Psoas muscle (tissue), 8 donors: Measurements from ENCODE around the gene CDH24. TPM values are rescaled to one million over a fixed set of nuclear protein-coding genes. Genes with fewer than 3 reads are reported as not detected.

Source experiments
- ATAC-seq, 4 donors: fragments of 200-7000 bp; cut with Tn5 transposase; one replicate each; pipeline ENCODE4 v1.9.1; 2020; ENCODE audit warnings: moderate library complexity in 3 of 4, mild to moderate bottlenecking in 2 of 4
- DNase-seq, 2 donors: peaks; one replicate each; pipeline ENCODE4 v3.0.0-alpha.2; 2020
- H3K27ac ChIP-seq: fragments of 200-600 bp; one replicate; pipeline ENCODE4 v1.8.0; 2022
- H3K27me3 ChIP-seq, 3 donors: fragments of 200-600 bp in 1 of 3; one replicate each; pipeline versions ENCODE4 v1.6.1 to v1.8.0; 2013 to 2022; ENCODE audit warnings: low read length in 2 of 3, mild to moderate bottlenecking in 2 of 3, moderate library complexity in 1 of 3; ENCODE audit not compliant: insufficient read depth in 3 of 3
- H3K36me3 ChIP-seq, 2 donors: fragments of 200-600 bp in 1 of 2; one replicate each; pipeline versions ENCODE4 v1.6.1 to v1.8.0; 2013 to 2022; ENCODE audit warnings: low read depth in 1 of 2, mild to moderate bottlenecking in 1 of 2, moderate library complexity in 1 of 2; ENCODE audit not compliant: insufficient read depth in 1 of 2
- H3K4me1 ChIP-seq: fragments of 200-600 bp; one replicate; pipeline ENCODE4 v1.8.0; 2022
- H3K4me3 ChIP-seq: fragments of 200-600 bp; one replicate; pipeline ENCODE4 v1.8.0; 2022; ENCODE audit warnings: mild to moderate bottlenecking
- H3K9me3 ChIP-seq: fragments of 200-600 bp; one replicate; pipeline ENCODE4 v1.8.0; 2022
- CTCF ChIP-seq: fragments of 200-600 bp; IDR thresholded peaks from one replicate; pipeline ENCODE4 v1.8.0; 2022; ENCODE audit warnings: antibody characterized with exemption
- WGBS, 3 donors: extraction: QIAGEN DNeasy Blood & Tissue Kit; methylation state at CpG; one replicate each; pipeline versions ENCODE4 v1.1.6 to v1.1.7; 2013; 5-methylcytosine and 5-hydroxymethylcytosine counted together
- intact Hi-C, 2 donors: fragments of 100-400 bp; cut with DNase I; formaldehyde crosslinking; loops; one replicate each; pipeline versions ENCODE4 v1.11.0 to v1.14.2; 2022
- polyA plus RNA-seq, 3 donors: library from polyadenylated mRNA; stranded (reverse); fragments of 200-250 nt; gene quantifications; one replicate each; pipeline ENCODE4 v1.2.3, GENCODE V29; 2013
- total RNA-seq, 4 donors: library from RNA; stranded (reverse); fragmentation: NEBNext Ultra II Directional in 2 of 4; extraction: Animal tissue kit (Norgen Biotek cat#: 25700) in 2 of 4; gene quantifications; one replicate each; pipeline versions ENCODE4 v1.2.1 to v1.2.4, GENCODE V29; 2021 to 2023
- donor health status: healthy with polysubstance abuse.
- donor health status: DM: no; HTN: no; CAD: no; lungs with moderate emphysema.
- donor health status: Bipolar disorder and iron deficiency.
- donor health status: healthy.
- donor health status: DM: yes; HTN: yes; CAD: no.
- donor health status: DM: no; HTN: no; CAD: no.
- donor health status: DM: no; HTN: no; CAD: no.
- donor health status: DM: yes; HTN: yes; CAD: no.

The CDH24 gene
- total and polyA plus RNA-seq, 7 donors = 0.30 to 0.77 (median 0.32) TPM

DNA sequence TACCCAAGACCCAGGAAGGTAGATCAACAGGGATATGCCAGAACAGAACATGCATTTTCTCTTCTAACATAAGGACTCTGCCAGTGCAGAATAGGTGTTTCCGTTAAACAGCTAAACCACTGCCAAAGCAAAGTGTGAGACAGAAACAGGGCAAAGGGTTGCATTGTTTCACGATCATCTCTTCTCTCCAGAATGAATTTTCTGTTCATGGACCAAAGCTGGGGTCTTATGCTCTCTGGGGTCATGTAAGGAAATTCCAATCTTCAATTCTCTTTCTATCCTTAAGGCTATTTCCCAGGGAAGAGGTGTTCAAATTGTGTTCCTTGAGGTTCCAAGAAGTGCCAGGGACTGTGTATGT is 33.5 kb downstream of the CDH24 start:
- 86 to 92% (median 90%) methylated on average over 2 of the region's 2 CpGs for WGBS, 3 donors
- peaks cover 3% of the 10 kb centered on the region for H3K4me1 ChIP-seq
- TF ChIP-seq CTCF = no peak
- H3K36me3 ChIP-seq = peaks cover 7 to 57% of the 10 kb centered on the region in 2 donors
- H3K9me3 ChIP-seq = no peaks in the 10 kb centered on the region
- no peak overlapping the region for H3K4me3 ChIP-seq
- H3K27me3 ChIP-seq = no peaks in the 10 kb centered on the region
- intact Hi-C loops = no loop called here
- DNase-seq (no peak), ATAC-seq (no peak)
- no peak overlapping the region for H3K27ac ChIP-seq

DNA sequence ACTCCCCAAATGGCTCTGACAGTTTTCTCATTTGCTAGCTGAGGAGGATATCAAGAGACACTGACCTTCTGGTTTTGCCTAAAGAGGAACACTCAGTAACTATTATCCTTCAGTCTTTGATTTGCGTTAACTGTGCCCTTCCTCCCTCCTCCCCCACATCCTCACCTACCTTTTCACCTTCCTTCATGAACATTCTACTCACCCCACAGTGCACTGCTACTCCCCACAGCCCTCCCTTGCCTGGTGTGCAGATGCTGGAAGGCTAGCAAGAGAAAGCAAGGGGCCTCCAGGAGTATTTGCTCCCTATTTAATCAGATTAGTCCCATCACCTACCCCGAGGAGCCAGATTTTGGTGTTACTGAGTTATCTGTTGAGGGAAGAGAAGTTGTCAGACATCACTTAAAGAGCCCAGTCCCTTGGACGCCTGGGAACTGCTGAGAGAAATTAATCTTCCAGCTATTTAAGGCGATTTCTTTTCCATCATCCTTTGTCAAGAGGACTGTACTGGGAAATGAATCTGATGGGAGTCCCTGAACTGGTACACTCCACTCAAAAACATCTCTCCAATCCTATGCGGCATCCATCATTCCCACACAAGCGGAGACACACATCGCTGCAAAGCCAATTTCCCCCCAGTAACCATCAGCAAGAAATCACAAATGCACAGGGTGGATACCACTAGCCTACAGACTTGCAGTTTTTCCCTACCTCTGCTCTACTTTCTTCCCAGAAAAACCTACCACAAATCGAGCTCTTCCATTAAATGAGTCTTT is 34.1 kb downstream of the CDH24 start:
- no peak for TF ChIP-seq CTCF
- Histone ChIP-seq H3K4me3 (no peak overlapping the region), H3K9me3 (no peaks in the 10 kb centered on the region), H3K27me3 (no peaks in the 10 kb centered on the region), H3K4me1 (no peaks in the 10 kb centered on the region), H3K36me3 (peaks cover 7 to 51% of the 10 kb centered on the region in 2 donors), H3K27ac (no peak overlapping the region)
- DNase-seq = no peak
- intact Hi-C loops = no loop called here
- no peak for ATAC-seq
- 75 to 83% (median 82%) methylated on average over 8 of the region's 8 CpGs for WGBS, 3 donors

DNA sequence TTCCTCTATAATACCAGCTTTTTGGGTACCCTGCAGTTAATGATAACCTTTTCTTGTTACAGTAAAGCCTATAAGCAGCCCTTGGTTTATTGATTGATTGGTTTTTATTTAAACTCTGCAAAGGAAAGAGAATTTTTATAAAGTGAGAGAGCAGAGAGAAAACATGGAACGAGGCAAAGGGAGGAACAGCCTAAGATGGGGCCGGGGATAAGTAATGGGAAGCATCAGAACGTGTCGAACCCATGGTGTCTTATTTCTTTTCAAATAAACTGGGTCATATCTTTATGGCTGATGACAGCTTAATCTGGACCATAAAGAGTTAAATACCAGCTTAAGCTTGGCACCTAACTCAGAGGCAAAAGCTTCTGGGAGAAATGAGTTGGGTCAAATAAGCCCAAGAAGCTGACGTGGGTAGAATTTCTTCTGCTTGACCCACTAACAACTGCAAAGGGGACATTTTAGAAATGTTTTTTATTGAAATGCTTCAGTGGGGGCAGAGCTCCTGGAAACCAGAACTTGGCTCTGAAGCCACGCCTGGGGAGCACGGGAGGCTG is 35.4 kb downstream of the CDH24 start:
- H3K27me3 ChIP-seq = no peaks in the 10 kb centered on the region
- peaks cover 7 to 39% of the 10 kb centered on the region in 2 donors for H3K36me3 ChIP-seq
- no peak for TF ChIP-seq CTCF
- intact Hi-C loops = no loop called here
- 42 to 63% (median 43%) methylated on average over 7 of the region's 7 CpGs for WGBS, 3 donors
- no peaks in the 10 kb centered on the region for H3K9me3 ChIP-seq
- no peak overlapping the region for H3K4me3 ChIP-seq
- H3K27ac ChIP-seq = no peak overlapping the region
- no peaks in the 10 kb centered on the region for H3K4me1 ChIP-seq
- ATAC-seq (no peak), DNase-seq (no peak)

- 49 to 66% (median 58%) methylated on average over 9 of the region's 9 CpGs for WGBS, 3 donors
- Histone ChIP-seq H3K27ac (no peak overlapping the region), H3K9me3 (no peaks in the 10 kb centered on the region), H3K27me3 (no peaks in the 10 kb centered on the region), H3K4me3 (no peak overlapping the region), H3K36me3 (peaks cover 7 to 33% of the 10 kb centered on the region in 2 donors), H3K4me1 (no peaks in the 10 kb centered on the region)
- no peak for TF ChIP-seq CTCF
- DNase-seq (no peak), ATAC-seq (no peak)
- intact Hi-C loops = no loop called here
Measured at GRCh38 chr14:23021434-23021833, 35.9 kb downstream of the CDH24 start.
